IPS-NIHi7 (cell line): ENCODE data around the gene OR4D10.

Experiments used
- DNase-seq: peaks from one replicate; pipeline ENCODE4 v3.0.0; 2012; ENCODE audit warnings: mixed read lengths; ENCODE audit errors: extremely low spot score

Gene OR4D10

DNA sequence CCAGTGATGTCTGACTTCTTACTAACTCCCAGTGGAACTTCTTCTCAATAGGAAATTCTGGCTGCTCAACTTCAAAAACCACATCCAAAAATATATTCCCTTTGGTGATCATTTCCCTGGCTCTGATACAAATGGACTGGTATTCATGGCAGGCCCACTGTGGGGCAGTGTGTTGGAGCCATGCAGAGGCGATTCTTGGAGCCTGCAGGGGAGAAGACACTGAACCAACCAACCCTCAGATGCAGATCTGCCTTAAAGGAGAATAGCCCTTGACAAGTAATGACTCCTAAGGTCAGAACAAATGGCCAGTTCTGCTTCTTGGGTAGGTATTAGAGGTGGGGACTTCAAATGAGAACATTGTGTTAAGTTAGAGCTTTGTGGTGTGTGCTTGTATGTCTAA is 50.4 kb downstream of the OR4D10 start:
- peak; percentile 20 for DNase-seq

DNA sequence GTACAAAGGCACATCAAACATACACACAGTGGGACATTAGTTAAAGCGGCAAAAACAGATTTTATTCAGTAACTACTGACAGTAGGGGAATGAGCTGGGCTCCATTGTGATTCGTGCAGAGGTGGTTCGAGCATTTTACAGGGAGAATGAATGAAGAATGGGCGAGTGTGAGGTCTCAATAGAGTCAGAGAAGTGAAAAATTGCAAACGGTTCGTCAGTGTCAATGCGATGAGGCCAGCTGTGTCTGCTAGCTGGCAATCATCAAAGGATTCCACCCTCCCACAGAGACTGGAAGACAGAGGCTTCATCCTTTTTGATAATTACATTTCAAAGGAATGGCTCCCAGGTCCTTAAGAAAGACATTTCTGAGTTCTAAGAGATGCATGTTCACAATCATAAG is 55.6 kb downstream of the OR4D10 start:
- DNase-seq, result no peak
